Mucosa of descending colon (tissue), 3 donors: ENCODE measurements around the gene NID1. TPM values are rescaled to one million over a fixed set of nuclear protein-coding genes. Genes with fewer than 3 reads are reported as not detected.

ENCODE experiments used
- ATAC-seq: fragments of 200-7000 bp; cut with Tn5 transposase; one replicate; pipeline ENCODE4 v1.9.1; 2020; ENCODE audit warnings: mild to moderate bottlenecking, moderate library complexity
- DNase-seq, 3 donors: peaks; one replicate each; pipeline ENCODE4 v3.0.0-alpha.2; 2020
- H3K36me3 ChIP-seq: fragments of 200-600 bp; one replicate; pipeline ENCODE4 v1.8.0; 2021; ENCODE audit warnings: low read depth, mild to moderate bottlenecking
- H3K4me1 ChIP-seq: fragments of 200-600 bp; one replicate; pipeline ENCODE4 v1.8.0; 2021; ENCODE audit warnings: low read depth, mild to moderate bottlenecking
- H3K4me3 ChIP-seq: fragments of 200-600 bp; one replicate; pipeline ENCODE4 v1.8.0; 2021; ENCODE audit warnings: mild to moderate bottlenecking
- H3K9me3 ChIP-seq: fragments of 200-600 bp; one replicate; pipeline ENCODE4 v1.8.0; 2021; ENCODE audit warnings: mild to moderate bottlenecking
- intact Hi-C, 2 donors: fragments of 100-400 bp; cut with DNase I in 1 of 2; cut with micrococcal nuclease in 1 of 2; formaldehyde crosslinking; loops; one replicate each; pipeline versions ENCODE4 v1.11.0 to v1.11.1; 2022; cut with DNase I, micrococcal nuclease
- total RNA-seq, 3 donors: library from RNA; stranded (reverse); fragmentation: NEBNext Ultra II Directional in 2 of 3; extraction: Animal tissue kit (Norgen Biotek cat#: 25700) in 2 of 3; gene quantifications; one replicate each; pipeline versions ENCODE4 v1.2.1 to v1.2.4, GENCODE V29; 2021 to 2023
- TF ChIP-seq, protein P1 (sequence below): fragments of 200-600 bp; IDR thresholded peaks from one replicate; pipeline ENCODE4 v1.8.0; 2022; ENCODE audit warnings: antibody characterized with exemption, mild to moderate bottlenecking
- donor health status: DM: no; HTN: no; CAD: no; lungs with moderate emphysema.
- donor health status: DM: no; HTN: no; CAD: no.
- donor health status: DM: no; HTN: yes; CAD: no.

Gene NID1
- total RNA-seq, 3 donors from 2014 or later, result 7.2 to 118 (median 36.7) TPM

DNA sequence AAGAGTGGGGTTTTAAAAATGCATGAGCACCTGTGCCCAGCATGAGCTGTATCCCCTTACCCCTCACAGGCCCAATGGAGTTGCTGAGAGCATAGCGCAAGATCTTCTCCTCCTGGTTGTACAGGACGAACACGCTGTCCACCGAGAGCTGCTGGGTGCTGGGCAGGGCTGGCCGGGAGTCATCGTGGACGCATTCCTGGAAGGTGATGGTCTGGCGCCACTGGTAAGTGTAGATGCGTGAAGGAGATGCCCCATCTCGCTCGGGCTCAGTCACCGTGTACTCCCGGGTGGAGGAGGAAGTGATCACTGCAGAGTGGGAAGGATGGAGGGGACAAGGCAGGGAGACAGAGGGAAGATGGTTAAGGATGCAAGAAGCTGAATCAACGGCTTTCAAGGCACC, 39.1 kb downstream of the NID1 start:
- Histone ChIP-seq H3K4me3 (no peak overlapping the region), H3K36me3 (no peaks in the 10 kb centered on the region), H3K4me1 (no peaks in the 10 kb centered on the region), H3K9me3 (no peaks in the 10 kb centered on the region)
- intact Hi-C loops, result no loop called here
- DNase-seq (no peak), ATAC-seq (no peak)
- TF ChIP-seq, protein P1, sequence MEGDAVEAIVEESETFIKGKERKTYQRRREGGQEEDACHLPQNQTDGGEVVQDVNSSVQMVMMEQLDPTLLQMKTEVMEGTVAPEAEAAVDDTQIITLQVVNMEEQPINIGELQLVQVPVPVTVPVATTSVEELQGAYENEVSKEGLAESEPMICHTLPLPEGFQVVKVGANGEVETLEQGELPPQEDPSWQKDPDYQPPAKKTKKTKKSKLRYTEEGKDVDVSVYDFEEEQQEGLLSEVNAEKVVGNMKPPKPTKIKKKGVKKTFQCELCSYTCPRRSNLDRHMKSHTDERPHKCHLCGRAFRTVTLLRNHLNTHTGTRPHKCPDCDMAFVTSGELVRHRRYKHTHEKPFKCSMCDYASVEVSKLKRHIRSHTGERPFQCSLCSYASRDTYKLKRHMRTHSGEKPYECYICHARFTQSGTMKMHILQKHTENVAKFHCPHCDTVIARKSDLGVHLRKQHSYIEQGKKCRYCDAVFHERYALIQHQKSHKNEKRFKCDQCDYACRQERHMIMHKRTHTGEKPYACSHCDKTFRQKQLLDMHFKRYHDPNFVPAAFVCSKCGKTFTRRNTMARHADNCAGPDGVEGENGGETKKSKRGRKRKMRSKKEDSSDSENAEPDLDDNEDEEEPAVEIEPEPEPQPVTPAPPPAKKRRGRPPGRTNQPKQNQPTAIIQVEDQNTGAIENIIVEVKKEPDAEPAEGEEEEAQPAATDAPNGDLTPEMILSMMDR, result no peak

DNA sequence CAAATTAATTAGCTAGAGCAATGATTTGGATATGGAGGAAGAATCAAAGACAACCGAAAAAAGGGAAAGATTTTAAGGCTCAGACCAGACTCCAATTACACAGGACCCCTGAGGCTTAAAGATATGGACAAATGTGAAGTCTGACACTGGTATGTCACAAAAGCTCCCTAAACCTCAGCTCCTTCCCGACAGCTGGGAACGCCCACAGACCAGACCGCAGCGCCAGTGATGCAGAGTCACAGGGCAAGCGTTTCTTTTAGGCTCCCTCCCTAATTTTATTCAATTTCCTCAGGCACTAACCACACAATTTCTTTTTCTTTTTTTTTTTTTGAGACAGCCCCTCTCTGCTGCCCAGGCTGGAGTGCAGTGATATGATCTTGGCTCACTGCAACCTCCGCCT, 40.2 kb downstream of the NID1 start:
- ATAC-seq (no peak), DNase-seq (no peak)
- Histone ChIP-seq H3K4me3 (no peak overlapping the region), H3K9me3 (no peaks in the 10 kb centered on the region), H3K36me3 (no peaks in the 10 kb centered on the region), H3K4me1 (no peaks in the 10 kb centered on the region)
- TF ChIP-seq, protein P1, result no peak
- intact Hi-C loops, result no loop called here

DNA sequence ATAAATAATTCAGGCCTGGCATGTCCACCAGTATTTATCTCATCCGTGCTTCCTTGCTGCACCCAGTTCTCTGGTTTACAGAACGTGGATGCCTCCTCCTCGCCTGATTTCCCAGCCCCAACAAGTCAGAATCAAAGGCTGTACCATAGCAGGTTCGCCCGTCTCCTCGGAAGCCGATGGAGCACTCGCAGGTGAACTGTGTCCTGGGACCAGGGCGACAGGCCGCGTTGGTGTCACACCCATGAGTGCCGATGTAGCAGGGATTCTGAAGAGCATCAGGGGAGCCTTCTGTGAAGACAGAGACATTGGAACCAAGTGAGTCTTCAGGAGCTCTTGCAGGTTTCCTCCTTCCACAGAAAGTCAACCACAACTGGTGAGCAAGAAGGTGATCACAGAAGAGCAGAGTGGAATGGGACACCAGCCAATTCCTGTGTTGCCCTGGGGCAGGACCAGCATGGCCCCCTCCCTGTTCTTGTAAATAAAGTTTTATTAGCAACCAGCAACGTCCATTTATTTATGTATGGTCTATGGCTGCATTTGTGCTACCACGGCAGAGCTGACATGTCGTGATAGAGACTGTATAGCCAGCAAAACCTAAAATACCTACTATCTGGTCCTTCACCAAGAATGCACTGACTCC, 40.8 kb downstream of the NID1 start:
- no peaks in the 10 kb centered on the region for H3K4me1 ChIP-seq
- no peak overlapping the region for H3K4me3 ChIP-seq
- H3K9me3 ChIP-seq, result no peaks in the 10 kb centered on the region
- no peaks in the 10 kb centered on the region for H3K36me3 ChIP-seq
- TF ChIP-seq, protein P1, result no peak
- intact Hi-C loops, result no loop called here
- ATAC-seq (no peak), DNase-seq (no peak)

DNA sequence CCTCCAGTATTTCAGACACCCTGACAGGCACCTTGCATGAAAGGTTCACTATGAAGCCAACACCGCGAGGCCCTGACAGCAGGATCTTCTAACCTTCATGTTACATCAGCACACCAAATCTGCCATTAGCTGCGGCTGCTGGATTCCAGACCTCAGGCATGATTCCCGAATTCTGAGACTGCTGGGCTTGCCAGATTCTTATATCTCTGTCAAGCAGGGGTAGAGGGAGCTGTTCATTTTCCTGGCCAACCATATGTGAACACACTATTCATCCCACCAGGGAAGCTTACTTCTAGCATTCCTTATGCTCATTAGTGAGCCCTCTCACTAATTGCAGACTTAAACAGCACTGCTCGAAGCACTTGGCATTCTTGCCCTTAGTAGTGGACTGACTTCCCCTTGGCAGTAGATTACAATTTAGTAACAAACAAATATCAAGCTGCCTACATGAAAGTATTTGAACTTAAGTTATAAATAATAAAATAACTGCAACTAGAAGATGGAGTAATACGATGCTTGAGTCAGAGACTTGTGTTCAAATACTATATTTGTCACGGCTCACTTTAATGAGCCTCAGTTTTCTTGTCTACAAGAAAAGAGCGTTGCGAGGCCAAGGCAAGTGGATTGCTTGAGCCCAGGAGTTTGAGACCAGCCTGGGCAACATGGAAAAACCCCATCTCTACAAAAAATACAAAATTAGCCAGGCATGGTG, 43.3 kb downstream of the NID1 start:
- Histone ChIP-seq H3K9me3 (no peaks in the 10 kb centered on the region), H3K36me3 (no peaks in the 10 kb centered on the region), H3K4me3 (no peak overlapping the region), H3K4me1 (no peaks in the 10 kb centered on the region)
- TF ChIP-seq, protein P1, result no peak
- ATAC-seq (no peak), DNase-seq (no peak)
- intact Hi-C loops, result no loop called here

DNA sequence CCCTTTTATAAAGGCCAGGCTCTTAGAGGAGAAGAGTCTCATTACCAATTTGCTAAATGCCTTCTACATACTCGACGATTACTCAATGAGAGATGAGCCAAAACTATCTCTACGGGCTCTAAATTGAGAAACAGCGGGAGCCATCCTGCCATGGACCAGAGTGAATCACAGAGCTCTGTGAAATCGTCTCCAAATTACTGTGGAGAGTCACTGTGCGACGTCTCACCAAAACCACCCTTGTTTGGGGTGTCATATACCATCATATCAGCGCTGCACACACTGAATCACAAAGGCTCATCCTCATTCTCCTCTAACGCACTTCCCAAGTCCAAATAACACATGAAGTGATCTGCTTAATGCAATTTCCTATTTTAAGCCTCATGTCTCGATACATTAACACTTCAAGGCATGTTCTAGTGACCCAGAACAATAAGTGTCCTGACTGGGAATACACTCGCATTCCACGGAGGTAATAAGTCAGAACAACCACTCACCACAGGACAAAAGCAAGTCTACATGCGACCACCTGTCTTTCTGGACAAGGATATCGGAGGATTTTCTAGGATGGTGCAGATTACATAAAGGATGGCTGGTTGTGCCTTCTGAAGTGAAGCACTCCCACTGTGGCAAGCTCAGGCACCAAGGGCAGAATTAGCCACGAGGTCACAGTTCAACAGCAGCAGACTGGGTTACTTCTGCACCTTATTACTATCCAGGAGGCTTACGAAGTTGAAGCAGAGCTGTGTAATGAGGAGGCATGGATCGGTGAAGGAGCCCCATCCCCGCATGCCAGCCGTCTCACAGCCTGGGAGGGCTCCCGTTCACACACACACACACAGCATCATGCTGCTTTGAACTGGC, 44.3 kb downstream of the NID1 start:
- TF ChIP-seq, protein P1, result no peak
- H3K4me1 ChIP-seq, result no peaks in the 10 kb centered on the region
- H3K9me3 ChIP-seq, result no peaks in the 10 kb centered on the region
- DNase-seq (no peak), ATAC-seq (peak; percentile 21)
- intact Hi-C loops, result no loop called here
- no peak overlapping the region for H3K4me3 ChIP-seq
- no peaks in the 10 kb centered on the region for H3K36me3 ChIP-seq
